ENCODE measurements around the gene TSPAN2. TPM values are rescaled to one million over a fixed set of nuclear protein-coding genes. Genes with fewer than 3 reads are reported as not detected.

TSPAN2 gene
- total and polyA plus RNA-seq, 2 experiments from 2014 or later: 11.2 to 11.8 TPM

DNA sequence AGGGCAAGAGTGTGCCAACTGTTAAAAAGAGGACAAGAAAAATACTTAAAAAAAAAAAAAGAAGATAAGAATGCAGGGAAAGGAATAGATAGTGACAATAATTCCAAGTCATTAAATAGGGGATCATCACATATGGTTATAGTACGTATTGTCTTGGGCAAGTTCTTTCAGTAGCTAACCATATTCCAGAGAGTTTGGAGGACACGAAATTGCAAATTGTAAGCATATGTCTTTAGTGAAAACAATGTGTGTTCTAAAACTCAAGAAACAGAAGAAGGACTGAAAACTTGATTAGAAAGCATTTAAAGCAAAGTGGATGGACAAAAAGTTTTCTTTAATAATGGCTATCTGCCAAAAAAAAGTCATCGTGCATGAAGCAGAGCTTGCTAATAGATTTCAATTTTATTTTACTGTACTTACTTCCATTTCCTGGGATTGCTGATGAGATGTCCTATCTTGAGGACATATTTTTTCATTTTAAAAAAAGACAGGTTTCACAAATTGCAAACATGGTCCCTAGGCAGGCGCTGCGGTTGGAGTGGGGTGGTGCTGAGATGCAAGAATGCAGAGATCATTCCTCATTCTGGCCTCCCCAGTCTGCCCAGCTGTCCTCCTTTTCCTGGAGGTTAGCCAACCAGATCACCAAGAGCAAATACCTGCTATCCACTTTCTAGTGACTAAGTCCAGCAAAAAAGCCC lies 11.9 kb downstream of the TSPAN2 start:
- Histone ChIP-seq H3K4me1 (ENCODE audit: insufficient read depth) (no peaks in the 10 kb centered on the region; the same call in 1 of the 2 replicates), H3K9me2 (ENCODE audit: insufficient read depth) (no peaks in the 10 kb centered on the region), H3K27me3 (ENCODE audit: insufficient read depth) (no peaks in the 10 kb centered on the region), H3K79me2 (replicated peaks; ENCODE audit: insufficient read depth) (no peaks in the 10 kb centered on the region), H3K36me3 (ENCODE audit: insufficient read depth) (no peaks in the 10 kb centered on the region), H3F3A (replicated peaks; ENCODE audit: low read depth) (no peaks in the 10 kb centered on the region), H2AFZ (no peak overlapping the region), H3K4me2 (no peak overlapping the region), H3K27ac (ENCODE audit: low read depth) (no peak overlapping the region), H4K20me1 (replicated peaks; ENCODE audit: insufficient read depth) (no peaks in the 10 kb centered on the region), H3K4me3 (no peak overlapping the region)
- TF ChIP-seq ZNF462 (CRISPR knock-in tag; IDR thresholded peaks at IDR 0.05): no peak
- no peak for TF ChIP-seq EZH2phosphoT487 (IDR thresholded peaks at IDR 0.05; ENCODE audit: unreplicated experiment)
- no peak for TF ChIP-seq CTCF (conservative IDR thresholded peaks at IDR 0.05; ENCODE audit: low read depth in 2 of 2)
- no peak for TF ChIP-seq CREB1 (CRISPR knock-in tag; IDR thresholded peaks at IDR 0.05; ENCODE audit: low read depth)
- no peak for TF ChIP-seq EZH2 (IDR thresholded peaks at IDR 0.05; ENCODE audit: low read depth, unreplicated experiment)
- no peak for TF ChIP-seq NANOG (IDR thresholded peaks at IDR 0.05; ENCODE audit: borderline replicate concordance)
- TF ChIP-seq POLR2AphosphoS5 (IDR thresholded peaks at IDR 0.05; ENCODE audit: low read depth): no peak
- TF ChIP-seq STAT1 (IDR thresholded peaks at IDR 0.05; ENCODE audit: unreplicated experiment): no peak
- ATAC-seq: no peak
- no peaks in the 10 kb centered on the region for H3K27me3 Mint-ChIP-seq (ENCODE audit: insufficient read depth, low read depth, poor library complexity)
- H3K27ac Mint-ChIP-seq: no peak overlapping the region
- no peaks in the 10 kb centered on the region for H3K36me3 Mint-ChIP-seq (ENCODE audit: low read depth)
- no peaks in the 10 kb centered on the region for H3K9me3 Mint-ChIP-seq
- no peak overlapping the region for H3K4me3 Mint-ChIP-seq
- DNase-seq (ENCODE audit: low spot score): no peak
- H3K4me1 Mint-ChIP-seq: peaks cover 2% of the 10 kb centered on the region

Data from GM23338 (cell line).